Endothelial cell (in vitro differentiated cells): ENCODE results near the gene B3GNT9. TPM values are rescaled to one million over a fixed set of nuclear protein-coding genes. Genes with fewer than 3 reads are reported as not detected.

Source experiments
- DNase-seq: peaks from one replicate; pipeline ENCODE4 v3.0.0; 2021; ENCODE audit warnings: low spot score
- H3K27ac Mint-ChIP-seq: one replicate; pipeline ENCODE4 v1.8.0; 2021; ENCODE audit warnings: mixed read lengths, inconsistent platforms; ENCODE audit not compliant: unreplicated experiment
- H3K27me3 Mint-ChIP-seq: one replicate; pipeline ENCODE4 v1.8.0; 2021; ENCODE audit warnings: mild to moderate bottlenecking, moderate library complexity, mixed read lengths, inconsistent platforms; ENCODE audit not compliant: unreplicated experiment
- H3K36me3 Mint-ChIP-seq: one replicate; pipeline ENCODE4 v1.8.0; 2021; ENCODE audit warnings: mild to moderate bottlenecking, low read depth, mixed read lengths, inconsistent platforms; ENCODE audit not compliant: unreplicated experiment
- H3K4me1 Mint-ChIP-seq: one replicate; pipeline ENCODE4 v1.8.0; 2021; ENCODE audit warnings: mild to moderate bottlenecking, mixed read lengths, inconsistent platforms; ENCODE audit not compliant: unreplicated experiment
- H3K4me3 Mint-ChIP-seq: one replicate; pipeline ENCODE4 v1.8.0; 2021; ENCODE audit warnings: mild to moderate bottlenecking, mixed read lengths, inconsistent platforms; ENCODE audit not compliant: unreplicated experiment
- H3K9me3 Mint-ChIP-seq: one replicate; pipeline ENCODE4 v1.8.0; 2021; ENCODE audit warnings: mixed read lengths, inconsistent platforms; ENCODE audit not compliant: unreplicated experiment
- CTCF ChIP-seq: fragments of 200-600 bp; sonication (generic); IDR thresholded peaks from one replicate; pipeline ENCODE4 v1.5.0; 2021; ENCODE audit warnings: antibody characterized with exemption; ENCODE audit not compliant: unreplicated experiment
- total RNA-seq: library from RNA; stranded (reverse); fragmentation: NEBNext Ultra II Directional; extraction: Animal tissue kit (Norgen Biotek cat#: 25700); gene quantifications from one replicate; pipeline ENCODE4 v1.2.1, GENCODE V29; 2021; ENCODE audit not compliant: unreplicated experiment

Gene B3GNT9
- total RNA-seq, 1 donor from 2014 or later, result 1.5 TPM

GRCh38 chr16:67165121-67166078, 14.6 kb upstream of the B3GNT9 start:
- H3K4me1 Mint-ChIP-seq, result peaks cover 7% of the 10 kb centered on the region
- DNase-seq, result no peak
- no peak overlapping the region for H3K4me3 Mint-ChIP-seq
- no peaks in the 10 kb centered on the region for H3K9me3 Mint-ChIP-seq
- H3K27ac Mint-ChIP-seq, result no peak overlapping the region
- no peak for TF ChIP-seq CTCF
- H3K36me3 Mint-ChIP-seq, result no peaks in the 10 kb centered on the region
- peaks cover 39% of the 10 kb centered on the region for H3K27me3 Mint-ChIP-seq

GRCh38 chr16:67164599-67165061, 13.8 kb upstream of the B3GNT9 start, which contains the start of gene HSF4:
HSF4 (plus strand) TSS chr16:67164745; CDS start chr16:67164812, 67 bp downstream.
- no peak within 1 kb of the TSS for H3K27ac Mint-ChIP-seq
- no peaks in the 10 kb centered on the region for H3K9me3 Mint-ChIP-seq
- H3K36me3 Mint-ChIP-seq, result no peaks in the 10 kb centered on the region
- TF ChIP-seq CTCF, result no peak
- H3K27me3 Mint-ChIP-seq, result peaks cover 37% of the 10 kb centered on the region
- no peak within 1 kb of the TSS for H3K4me3 Mint-ChIP-seq
- DNase-seq, result no peak
- H3K4me1 Mint-ChIP-seq, result peaks cover 4% of the 10 kb centered on the region

GRCh38 chr16:67163999-67164558, 13.3 kb upstream of the B3GNT9 start:
- peaks cover 4% of the 10 kb centered on the region for H3K4me1 Mint-ChIP-seq
- no peak overlapping the region for H3K4me3 Mint-ChIP-seq
- H3K36me3 Mint-ChIP-seq, result no peaks in the 10 kb centered on the region
- no peak for DNase-seq
- peaks cover 34% of the 10 kb centered on the region for H3K27me3 Mint-ChIP-seq
- H3K27ac Mint-ChIP-seq, result no peak overlapping the region
- TF ChIP-seq CTCF, result no peak
- no peaks in the 10 kb centered on the region for H3K9me3 Mint-ChIP-seq

- no peak for DNase-seq
- H3K4me3 Mint-ChIP-seq, result no peak overlapping the region
Measured at GRCh38 chr16:67163164-67163998, 12.6 kb upstream of the B3GNT9 start.

More at GRCh38 chr16:67163164-67163998, 12.6 kb upstream of the B3GNT9 start:
- Mint-ChIP-seq H3K4me1 (peaks cover 10% of the 10 kb centered on the region), H3K27me3 (peaks cover 33% of the 10 kb centered on the region), H3K27ac (no peak overlapping the region), H3K36me3 (peaks cover 3% of the 10 kb centered on the region), H3K9me3 (no peaks in the 10 kb centered on the region)
- TF ChIP-seq CTCF, result no peak
